H1 (cell line): ENCODE data around the gene HNF4A.

ENCODE experiments used
- CBX8 ChIP-seq: fragments of 300-800, 300-1000 bp; sonication (generic); IDR thresholded peaks from 2 replicates; pipeline ENCODE4 v1.7.1; 2016; ENCODE audit warnings: low read depth, low read length, borderline replicate concordance
- CTCF ChIP-seq, 3 experiments: IDR thresholded peaks; 1 replicate in 2 of 3; 2 replicates in 1 of 3; pipeline versions ENCODE4 v1.5.1 to v1.6.1; 2011; ENCODE audit warnings: low read length in 3 of 3, mild to moderate bottlenecking in 3 of 3, inconsistent platforms in 2 of 3, low read depth in 1 of 3, moderate library complexity in 1 of 3; ENCODE audit not compliant: insufficient read depth in 1 of 3; ENCODE audit errors: control extremely low read depth in 1 of 3
- MAX ChIP-seq: IDR thresholded peaks from 2 replicates; pipeline ENCODE4 v1.6.1; 2012; ENCODE audit warnings: inconsistent platforms
- POLR2AphosphoS5 ChIP-seq: IDR thresholded peaks from 2 replicates; pipeline ENCODE4 v1.6.1; 2011; ENCODE audit warnings: low read depth, low read length
- SP1 ChIP-seq: IDR thresholded peaks from 2 replicates; pipeline ENCODE4 v1.6.1; 2011; ENCODE audit warnings: low read depth, low read length
- USF2 ChIP-seq: IDR thresholded peaks from 2 replicates; pipeline ENCODE4 v1.6.1; 2011; ENCODE audit warnings: low read length, improper control_type of control experiment
- YY1 ChIP-seq: IDR thresholded peaks from 2 replicates; pipeline ENCODE4 v1.6.1; 2011; ENCODE audit warnings: low read depth, mild to moderate bottlenecking, low read length

GRCh38 chr20:44350567-44350966 lies 4.9 kb upstream of the HNF4A start:
- TF ChIP-seq POLR2AphosphoS5 (no peak), CTCF (IDR thresholded peaks at IDR 0.05; ENCODE audit: control extremely low read depth in 1 of 3, insufficient read depth in 1 of 3, low read depth in 1 of 3, low read length in 3 of 3) (no peak), USF2 (no peak), MAX (no peak), SP1 (no peak), CBX8 (no peak), YY1 (no peak)
